ENCODE data around the gene BLOC1S1.

Gene BLOC1S1

DNA sequence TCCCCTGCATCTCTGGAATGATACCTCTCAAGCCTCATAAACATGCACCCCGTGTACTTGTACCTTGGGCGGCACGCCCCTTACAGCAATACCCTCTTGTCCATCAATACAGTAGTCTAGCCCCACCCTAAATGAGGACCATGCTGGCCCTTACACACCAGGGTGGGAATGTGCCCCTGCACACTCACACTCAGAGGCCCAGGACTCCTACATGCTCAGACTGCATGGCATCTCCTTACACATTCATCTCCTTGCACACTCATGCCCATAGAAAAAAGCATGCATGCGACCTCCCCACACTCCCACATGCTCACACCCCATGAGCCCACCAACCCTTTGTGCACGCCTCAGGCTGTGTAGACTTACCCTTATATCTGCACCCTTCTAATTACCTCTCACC, 30.2 kb upstream of the BLOC1S1 start:
- in situ Hi-C loops (cut with HindIII; ENCODE audit: low sequenced_read_pairs), result no loop called here
- TF ChIP-seq, protein P1, sequence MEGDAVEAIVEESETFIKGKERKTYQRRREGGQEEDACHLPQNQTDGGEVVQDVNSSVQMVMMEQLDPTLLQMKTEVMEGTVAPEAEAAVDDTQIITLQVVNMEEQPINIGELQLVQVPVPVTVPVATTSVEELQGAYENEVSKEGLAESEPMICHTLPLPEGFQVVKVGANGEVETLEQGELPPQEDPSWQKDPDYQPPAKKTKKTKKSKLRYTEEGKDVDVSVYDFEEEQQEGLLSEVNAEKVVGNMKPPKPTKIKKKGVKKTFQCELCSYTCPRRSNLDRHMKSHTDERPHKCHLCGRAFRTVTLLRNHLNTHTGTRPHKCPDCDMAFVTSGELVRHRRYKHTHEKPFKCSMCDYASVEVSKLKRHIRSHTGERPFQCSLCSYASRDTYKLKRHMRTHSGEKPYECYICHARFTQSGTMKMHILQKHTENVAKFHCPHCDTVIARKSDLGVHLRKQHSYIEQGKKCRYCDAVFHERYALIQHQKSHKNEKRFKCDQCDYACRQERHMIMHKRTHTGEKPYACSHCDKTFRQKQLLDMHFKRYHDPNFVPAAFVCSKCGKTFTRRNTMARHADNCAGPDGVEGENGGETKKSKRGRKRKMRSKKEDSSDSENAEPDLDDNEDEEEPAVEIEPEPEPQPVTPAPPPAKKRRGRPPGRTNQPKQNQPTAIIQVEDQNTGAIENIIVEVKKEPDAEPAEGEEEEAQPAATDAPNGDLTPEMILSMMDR (IDR thresholded peaks at IDR 0.05; ENCODE audit: low read depth, low read length, missing control alignments), result no peak
- no peak overlapping the region for H3K4me3 ChIP-seq (ENCODE audit: low read depth, low read length)
- no peak for DNase-seq (ENCODE audit: low read depth)

DNA sequence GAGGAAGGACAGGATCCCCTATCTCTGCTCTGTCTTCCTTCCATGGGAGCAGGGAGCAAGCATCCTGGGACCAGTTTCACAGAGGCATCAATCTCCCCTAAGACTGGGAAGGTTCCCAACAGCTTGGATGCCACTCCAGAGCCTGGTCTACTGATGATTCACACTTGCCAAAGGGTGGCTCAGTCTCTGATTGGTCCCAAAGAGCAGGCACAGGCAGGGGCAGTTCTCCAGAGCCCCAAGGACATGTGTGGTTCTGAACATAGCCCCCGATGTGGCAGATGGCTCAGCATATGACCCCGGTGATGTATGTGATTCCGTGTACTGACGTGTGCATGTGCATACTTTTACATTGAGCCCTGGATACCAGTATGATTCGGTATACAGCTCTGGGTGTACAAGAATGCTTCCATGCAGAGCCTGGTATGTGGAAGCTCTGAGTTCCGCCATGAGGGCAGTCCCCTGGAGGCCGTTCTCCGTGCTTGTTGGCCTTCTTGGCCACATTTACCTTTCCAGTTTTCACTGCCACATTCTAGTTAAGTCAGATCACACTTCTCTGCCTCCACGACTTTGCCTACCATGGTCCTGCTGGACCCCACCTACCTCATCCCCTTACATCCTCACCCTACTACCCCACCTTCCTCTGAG, 29.4 kb upstream of the BLOC1S1 start:
- DNase-seq (ENCODE audit: low read depth), result no peak
- H3K4me3 ChIP-seq (ENCODE audit: low read depth, low read length), result no peak overlapping the region
- in situ Hi-C loops (cut with HindIII; ENCODE audit: low sequenced_read_pairs), result no loop called here
- TF ChIP-seq, protein P1 (IDR thresholded peaks at IDR 0.05; ENCODE audit: low read depth, low read length, missing control alignments), result no peak

DNA sequence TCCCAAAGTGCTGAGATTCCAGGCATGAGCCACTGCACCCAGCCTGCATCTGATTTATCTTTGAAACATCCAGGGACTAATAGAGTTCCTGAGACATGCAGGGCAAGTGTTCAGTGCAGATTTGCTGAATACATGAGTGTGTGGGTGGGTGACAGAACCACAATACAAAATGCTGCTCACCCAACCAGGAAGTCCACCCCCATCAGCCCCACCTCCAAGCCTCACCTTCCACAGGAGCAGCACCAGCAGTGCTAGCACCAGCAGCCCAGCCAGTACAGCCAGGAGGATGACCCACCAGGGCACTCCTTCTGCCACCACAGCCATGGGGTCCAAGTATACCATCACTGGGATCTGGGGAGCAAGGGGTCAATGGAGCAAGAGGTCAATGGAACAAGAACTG, 28.1 kb upstream of the BLOC1S1 start:
- H3K4me3 ChIP-seq (ENCODE audit: low read depth, low read length), result no peak overlapping the region
- in situ Hi-C loops (cut with HindIII; ENCODE audit: low sequenced_read_pairs), result no loop called here
- no peak for DNase-seq (ENCODE audit: low read depth)
- TF ChIP-seq, protein P1 (IDR thresholded peaks at IDR 0.05; ENCODE audit: low read depth, low read length, missing control alignments), result no peak

DNA sequence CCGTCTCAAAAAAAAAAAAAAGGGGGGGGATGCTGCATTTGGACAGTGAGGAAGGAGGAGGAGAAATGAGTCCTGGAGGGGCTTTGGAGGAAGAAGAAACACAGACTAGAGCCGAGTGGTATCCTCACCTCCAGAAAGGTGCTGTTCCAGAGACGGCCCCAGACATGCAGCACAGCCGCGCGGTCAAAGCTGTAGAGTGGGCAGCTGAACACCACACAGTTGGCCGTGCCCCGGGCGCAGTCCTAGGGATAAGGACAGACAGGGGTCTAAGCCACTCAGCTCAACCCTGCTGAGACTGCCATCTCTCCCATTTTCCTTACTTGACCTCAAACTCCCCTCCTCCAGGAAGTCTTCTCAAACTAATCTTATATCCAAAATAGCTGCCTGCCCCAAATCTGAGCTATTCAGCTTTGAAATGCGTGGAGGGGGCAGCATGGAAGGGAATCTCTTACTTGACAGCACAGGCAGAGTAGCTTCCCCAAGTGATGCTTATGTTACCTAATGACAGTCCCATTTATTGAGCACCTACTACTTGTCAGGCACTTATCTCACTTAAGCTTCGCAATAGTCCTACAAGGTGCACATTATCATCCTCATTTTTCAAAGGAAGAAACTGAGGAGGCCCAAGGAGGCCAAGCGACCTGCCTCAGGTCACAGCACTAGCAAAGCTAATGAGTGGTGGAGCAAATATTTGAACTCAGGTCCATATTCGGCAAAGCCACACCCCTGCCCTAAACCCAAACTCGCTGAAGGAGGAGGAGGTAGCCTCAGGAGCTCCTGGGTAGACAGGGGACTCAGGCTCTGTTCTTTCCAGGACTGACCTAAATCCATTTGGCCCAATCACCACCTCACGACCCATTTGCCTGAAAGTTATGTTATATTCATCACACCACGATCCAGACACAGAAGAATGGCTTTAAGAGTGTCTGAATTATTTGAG, 26.9 kb upstream of the BLOC1S1 start:
- DNase-seq (ENCODE audit: low read depth), result no peak
- TF ChIP-seq, protein P1 (IDR thresholded peaks at IDR 0.05; ENCODE audit: low read depth, low read length, missing control alignments), result no peak
- in situ Hi-C loops (cut with HindIII; ENCODE audit: low sequenced_read_pairs), result no loop called here
- no peak overlapping the region for H3K4me3 ChIP-seq (ENCODE audit: low read depth, low read length)

DNA sequence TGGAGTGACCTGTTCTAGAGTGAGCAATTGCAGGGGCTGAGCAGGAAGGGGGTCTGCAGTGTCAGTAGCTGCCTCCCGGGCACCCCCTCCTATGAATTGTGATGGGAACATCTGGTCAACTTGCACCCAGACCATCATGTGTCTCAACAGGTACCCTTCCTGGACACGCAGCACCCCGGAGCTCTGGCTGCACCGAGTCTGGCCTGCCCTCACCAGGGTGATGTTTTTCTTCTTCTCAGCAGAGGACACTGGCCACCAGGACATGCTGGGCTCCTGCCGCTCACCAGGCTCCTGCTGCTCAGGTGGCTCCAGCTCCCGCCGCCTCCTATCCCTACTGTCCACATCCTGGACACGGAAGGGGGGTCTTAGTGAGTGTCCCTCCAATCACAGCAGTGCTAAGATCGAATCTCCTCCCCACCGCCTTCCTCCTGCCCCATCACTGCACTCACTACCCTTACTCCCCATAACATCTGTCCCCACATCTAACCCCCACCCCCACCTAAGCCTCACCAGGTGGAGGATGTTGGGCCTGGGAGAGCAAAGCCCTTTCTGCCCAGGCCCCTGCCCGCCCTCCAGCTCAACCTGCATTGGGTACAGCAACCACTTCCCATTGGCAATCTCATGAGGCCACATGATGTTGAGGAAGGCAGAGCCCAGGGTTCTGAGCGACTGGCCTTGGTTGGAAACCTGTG, 23.1 kb upstream of the BLOC1S1 start:
- no peak overlapping the region for H3K4me3 ChIP-seq (ENCODE audit: low read depth, low read length)
- TF ChIP-seq, protein P1 (IDR thresholded peaks at IDR 0.05; ENCODE audit: low read depth, low read length, missing control alignments), result no peak
- no peak for DNase-seq (ENCODE audit: low read depth)
- in situ Hi-C loops (cut with HindIII; ENCODE audit: low sequenced_read_pairs), result no loop called here

Data from astrocyte of the cerebellum (primary cell).